SU-DHL-6 (cell line): ENCODE measurements around the gene UGT1A10.
"Not testable (repeated sequence)": the region's sequence is repeated elsewhere in the genome, so short reads cannot be mapped to it uniquely, and the experiment has no call there.

Experiments used
- H2AFZ ChIP-seq: fragments of 200-600 bp; sonication (generic); 2 replicates; pipeline ENCODE4 v1.6.1; 2014; ENCODE audit warnings: low read depth, mild to moderate bottlenecking, moderate library complexity, mixed read lengths, antibody characterized with exemption, low read length; ENCODE audit not compliant: severe bottlenecking
- H3F3A ChIP-seq: fragments of 200-600 bp; shearing (Covaris generic); 2 replicates; pipeline ENCODE4 v1.6.0; 2016; ENCODE audit warnings: antibody characterized with exemption, mild to moderate bottlenecking; ENCODE audit not compliant: insufficient read depth
- H3K27ac ChIP-seq: fragments of 200-600 bp; sonication (generic); 2 replicates; pipeline ENCODE4 v1.5.1; 2016; ENCODE audit warnings: low read depth, mild to moderate bottlenecking, low read length, moderate library complexity, mixed read lengths
- H3K27me3 ChIP-seq: fragments of 200-600 bp; sonication (generic), shearing (Covaris generic); 2 replicates; pipeline ENCODE4 v1.6.0; 2014; ENCODE audit warnings: mild to moderate bottlenecking, low read length
- H3K36me3 ChIP-seq: fragments of 200-600 bp; sonication (generic); 2 replicates; pipeline ENCODE4 v1.6.1; 2014; ENCODE audit warnings: mild to moderate bottlenecking, low read length, mixed read lengths
- H3K4me2 ChIP-seq: fragments of 300-600, 200-600 bp; shearing (Covaris generic), sonication (generic); 2 replicates; pipeline ENCODE4 v1.6.0; 2014; ENCODE audit warnings: low read length, low read depth, mild to moderate bottlenecking; ENCODE audit not compliant: poor library complexity, severe bottlenecking
- H3K4me3 ChIP-seq: fragments of 200-600 bp; sonication (generic); 2 replicates; pipeline ENCODE4 v1.5.1; 2014; ENCODE audit warnings: antibody characterized with exemption, low read length, mild to moderate bottlenecking, mixed read lengths; ENCODE audit not compliant: insufficient read depth, poor library complexity, severe bottlenecking
- H3K79me2 ChIP-seq: fragments of 200-600 bp; sonication (generic); 2 replicates; pipeline ENCODE4 v1.6.1; 2014; ENCODE audit warnings: mild to moderate bottlenecking, low read length, moderate library complexity; ENCODE audit not compliant: insufficient read depth
- H3K9ac ChIP-seq: fragments of 200-600 bp; sonication (generic); 2 replicates; pipeline ENCODE4 v1.7.0; 2014; ENCODE audit warnings: mild to moderate bottlenecking, low read length
- H3K9me2 ChIP-seq: fragments of 200-600 bp; sonication (generic); replicated peaks from 2 replicates; pipeline ENCODE4 v1.6.1; 2014; ENCODE audit warnings: low read length; ENCODE audit not compliant: insufficient read depth
- H3K9me3 ChIP-seq: fragments of 200-600 bp; sonication (generic); 2 replicates; pipeline ENCODE4 v1.6.1; 2014; ENCODE audit warnings: low read length, mixed read lengths; ENCODE audit not compliant: insufficient read depth
- H4K20me1 ChIP-seq: fragments of 200-600 bp; sonication (generic); 2 replicates; pipeline ENCODE4 v1.6.1; 2014; ENCODE audit warnings: low read depth, mild to moderate bottlenecking, antibody characterized with exemption, low read length, moderate library complexity, mixed read lengths
- EZH2phosphoT487 ChIP-seq: fragments of 200-600 bp; sonication (generic), shearing (Covaris generic); conservative IDR thresholded peaks from 2 replicates; pipeline ENCODE4 v1.6.1; 2018; ENCODE audit warnings: mild to moderate bottlenecking, antibody characterized with exemption, low read length, moderate library complexity, mixed read lengths
- TF ChIP-seq, protein P1 (sequence below): fragments of 200-600 bp; sonication (generic); IDR thresholded peaks from one replicate; pipeline ENCODE4 v1.5.1; 2017; ENCODE audit warnings: antibody characterized with exemption, mild to moderate bottlenecking, low read length, moderate library complexity; ENCODE audit not compliant: insufficient read depth, poor library complexity, severe bottlenecking

Gene UGT1A10

DNA sequence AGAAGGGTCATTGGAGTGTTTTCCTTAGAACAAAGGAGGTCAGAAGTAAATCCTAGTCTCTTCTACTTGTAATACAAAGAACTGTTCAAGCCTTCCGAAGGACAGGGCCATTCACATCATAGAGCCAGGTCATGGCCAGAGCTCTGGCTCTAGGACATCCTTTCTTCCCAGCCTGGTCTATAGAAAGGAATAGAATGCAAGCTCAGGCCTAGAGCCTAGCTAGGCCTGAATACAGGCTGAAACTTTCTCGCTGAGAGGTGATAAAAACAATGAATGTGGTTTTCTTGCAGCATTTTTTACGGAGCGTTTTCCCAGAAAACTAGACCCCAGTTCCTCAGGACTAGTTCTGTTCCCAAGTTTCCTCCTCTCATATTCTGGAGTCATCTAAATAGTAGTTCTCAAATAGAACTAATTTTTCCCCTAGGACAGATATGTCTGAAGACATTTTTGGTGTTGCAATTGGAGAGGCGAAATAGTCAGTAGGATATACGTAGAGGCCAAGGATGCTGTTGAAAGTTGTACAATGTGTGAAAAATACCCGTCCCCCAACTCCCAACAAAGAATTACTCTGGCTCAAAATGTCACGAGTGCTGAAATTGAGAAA is 63.3 kb downstream of the UGT1A10 start:
- TF ChIP-seq, protein P1, sequence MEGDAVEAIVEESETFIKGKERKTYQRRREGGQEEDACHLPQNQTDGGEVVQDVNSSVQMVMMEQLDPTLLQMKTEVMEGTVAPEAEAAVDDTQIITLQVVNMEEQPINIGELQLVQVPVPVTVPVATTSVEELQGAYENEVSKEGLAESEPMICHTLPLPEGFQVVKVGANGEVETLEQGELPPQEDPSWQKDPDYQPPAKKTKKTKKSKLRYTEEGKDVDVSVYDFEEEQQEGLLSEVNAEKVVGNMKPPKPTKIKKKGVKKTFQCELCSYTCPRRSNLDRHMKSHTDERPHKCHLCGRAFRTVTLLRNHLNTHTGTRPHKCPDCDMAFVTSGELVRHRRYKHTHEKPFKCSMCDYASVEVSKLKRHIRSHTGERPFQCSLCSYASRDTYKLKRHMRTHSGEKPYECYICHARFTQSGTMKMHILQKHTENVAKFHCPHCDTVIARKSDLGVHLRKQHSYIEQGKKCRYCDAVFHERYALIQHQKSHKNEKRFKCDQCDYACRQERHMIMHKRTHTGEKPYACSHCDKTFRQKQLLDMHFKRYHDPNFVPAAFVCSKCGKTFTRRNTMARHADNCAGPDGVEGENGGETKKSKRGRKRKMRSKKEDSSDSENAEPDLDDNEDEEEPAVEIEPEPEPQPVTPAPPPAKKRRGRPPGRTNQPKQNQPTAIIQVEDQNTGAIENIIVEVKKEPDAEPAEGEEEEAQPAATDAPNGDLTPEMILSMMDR = no peak
- no peak for TF ChIP-seq EZH2phosphoT487
- no peaks in the 10 kb centered on the region for H3K79me2 ChIP-seq
- no peaks in the 10 kb centered on the region for H3K27me3 ChIP-seq
- no peak overlapping the region for H3K4me3 ChIP-seq
- H3K9ac ChIP-seq = no peak overlapping the region
- no peak overlapping the region for H3K27ac ChIP-seq
- no peaks in the 10 kb centered on the region for H3K9me3 ChIP-seq
- no peaks in the 10 kb centered on the region for H3F3A ChIP-seq
- no peaks in the 10 kb centered on the region for H3K36me3 ChIP-seq
- no peaks in the 10 kb centered on the region for H3K9me2 ChIP-seq
- H3K4me2 ChIP-seq = no peak overlapping the region
- H4K20me1 ChIP-seq = no peaks in the 10 kb centered on the region
- no peak overlapping the region for H2AFZ ChIP-seq

DNA sequence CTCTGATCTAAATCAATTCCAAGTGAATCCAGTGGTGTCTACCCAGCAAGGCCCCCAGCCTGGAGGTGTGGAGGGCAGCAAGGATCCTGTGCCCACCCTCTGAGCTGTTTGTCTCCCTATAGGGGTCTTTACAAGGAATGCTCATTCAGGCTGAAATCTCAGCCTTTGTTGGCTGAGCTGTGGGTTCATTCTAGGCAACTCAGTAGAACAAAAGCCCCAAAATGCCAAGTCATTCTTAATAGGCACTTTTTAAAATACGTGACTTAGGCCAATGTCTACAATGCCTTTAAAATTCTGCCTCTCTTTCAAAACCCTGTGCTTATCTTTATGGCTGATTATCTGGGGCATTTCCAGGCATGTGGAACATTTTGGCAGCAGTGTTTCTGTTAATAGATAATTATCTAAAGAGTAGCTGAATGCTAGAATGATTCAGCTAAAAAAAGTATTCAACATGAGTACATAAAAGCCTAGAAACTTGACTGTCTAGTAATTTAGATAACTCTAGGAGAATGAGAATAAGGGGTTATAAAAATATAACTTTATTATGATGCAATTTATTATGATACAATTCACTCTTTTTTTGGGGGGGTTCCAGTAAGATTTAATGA is 63.9 kb downstream of the UGT1A10 start:
- H3K27me3 ChIP-seq = no peaks in the 10 kb centered on the region
- H3K9me3 ChIP-seq = no peaks in the 10 kb centered on the region
- no peaks in the 10 kb centered on the region for H3K9me2 ChIP-seq
- no peaks in the 10 kb centered on the region for H4K20me1 ChIP-seq
- H3K27ac ChIP-seq = no peak overlapping the region
- H3K9ac ChIP-seq = no peak overlapping the region
- H3K79me2 ChIP-seq = no peaks in the 10 kb centered on the region
- no peak overlapping the region for H2AFZ ChIP-seq
- no peak overlapping the region for H3K4me3 ChIP-seq
- no peaks in the 10 kb centered on the region for H3K36me3 ChIP-seq
- TF ChIP-seq, protein P1 = no peak
- TF ChIP-seq EZH2phosphoT487 = no peak
- no peak overlapping the region for H3K4me2 ChIP-seq
- H3F3A ChIP-seq = no peaks in the 10 kb centered on the region

DNA sequence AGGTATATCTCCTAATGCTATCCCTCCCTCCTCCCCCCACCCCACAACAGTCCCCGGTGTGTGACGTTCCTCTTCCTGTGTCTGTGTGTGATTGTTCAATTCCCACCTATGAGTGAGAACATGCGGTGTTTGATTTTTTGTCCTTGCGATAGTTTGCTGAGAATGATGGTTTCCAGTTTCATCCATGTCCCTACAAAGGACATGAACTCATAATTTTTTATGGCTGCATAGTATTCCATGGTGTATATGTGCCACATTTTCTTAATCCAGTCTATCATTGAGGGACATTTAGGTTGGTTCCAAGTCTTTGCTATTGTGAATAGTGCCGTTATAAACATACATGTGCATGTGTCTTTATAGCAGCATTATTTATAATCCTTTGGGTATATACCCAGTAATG is 64.6 kb downstream of the UGT1A10 start:
- H3F3A ChIP-seq, H3K79me2 ChIP-seq, H3K9ac ChIP-seq, H3K27ac ChIP-seq, H3K4me2 ChIP-seq, H3K4me3 ChIP-seq, H3K27me3 ChIP-seq, H3K36me3 ChIP-seq, H2AFZ ChIP-seq, H3K9me2 ChIP-seq, H3K9me3 ChIP-seq, H4K20me1 ChIP-seq: not testable (repeated sequence)

DNA sequence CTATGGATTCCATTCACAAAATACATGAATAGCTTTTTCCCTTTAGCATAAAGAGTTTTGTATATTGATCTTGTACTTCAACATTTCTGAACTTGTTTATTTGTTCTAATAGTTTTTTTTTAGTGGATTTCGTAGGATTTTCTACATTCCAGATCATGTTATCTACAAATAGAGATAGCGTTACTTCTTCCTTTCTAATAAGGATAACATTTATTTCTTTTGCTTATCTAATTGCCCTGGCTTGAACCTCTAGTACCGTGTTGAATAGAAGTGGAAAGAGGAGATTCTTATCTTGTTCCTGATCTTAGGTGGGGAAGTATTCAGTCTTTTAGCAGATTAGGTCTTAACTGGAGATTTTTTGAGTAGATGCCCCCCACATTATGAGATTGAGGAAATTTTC is 66.0 kb downstream of the UGT1A10 start:
- H3K27ac ChIP-seq = no peak overlapping the region
- H3K9me2 ChIP-seq = no peaks in the 10 kb centered on the region
- H3K9ac ChIP-seq = no peak overlapping the region
- no peaks in the 10 kb centered on the region for H3K36me3 ChIP-seq
- H2AFZ ChIP-seq = no peak overlapping the region
- no peaks in the 10 kb centered on the region for H4K20me1 ChIP-seq
- H3F3A ChIP-seq = no peaks in the 10 kb centered on the region
- H3K9me3 ChIP-seq = no peaks in the 10 kb centered on the region
- H3K27me3 ChIP-seq = no peaks in the 10 kb centered on the region
- no peaks in the 10 kb centered on the region for H3K79me2 ChIP-seq
- H3K4me2 ChIP-seq = no peak overlapping the region
- H3K4me3 ChIP-seq = no peak overlapping the region
- TF ChIP-seq EZH2phosphoT487 = no peak
- TF ChIP-seq, protein P1 = no peak
